Cardiac septum (tissue), 1 donor: Measurements from ENCODE around the gene JARID2. TPM values are rescaled to one million over a fixed set of nuclear protein-coding genes. Genes with fewer than 3 reads are reported as not detected.

ENCODE experiments used
- DNase-seq: peaks from one replicate; pipeline ENCODE4 v3.0.0-alpha.2; 2020; ENCODE audit warnings: low spot score
- intact Hi-C: fragments of 100-400 bp; cut with DNase I; formaldehyde crosslinking; loops from one replicate; pipeline ENCODE4 v1.14.0; 2022
- long read RNA-seq: library from polyadenylated mRNA; unstranded; transcript quantifications from one replicate; pipeline ENCODE4 v2.0.0, GENCODE V29; 2021
- total RNA-seq: library from RNA; stranded (reverse); fragmentation: NEBNext Ultra II Directional; extraction: Animal tissue kit (Norgen Biotek cat#: 25700); gene quantifications from one replicate; pipeline ENCODE4 v1.2.1, GENCODE V29; 2021
- donor health status: DM: no; HTN: no; CAD: no.

The JARID2 gene
- 4.5 TPM for total RNA-seq
- long read RNA-seq, partial matches to known transcripts = 0 of 3 reads
- long read RNA-seq, other reads (novel, unspliced or antisense) = 3 of 3 reads

- intact Hi-C loops = loop anchor here (5.0 to 10.0 kb wide), 8 partner anchors 67 to 1033 kb away; no protein-coding TSS in a partner anchor
These were observed at the start of gene JARID2 for GRCh38 chr6:15245361-15246216. Gene JARID2, plus strand, starts transcription at chr6:15246069. Its CDS starts 471 bp downstream, at chr6:15246540.

GRCh38 chr6:15200087-15200486 is 45.8 kb upstream of the JARID2 start:
- intact Hi-C loops = no loop called here
- DNase-seq = no peak

More at GRCh38 chr6:15245361-15246216, at the start of gene JARID2:
- peak; percentile 92 for DNase-seq

- no peak for DNase-seq
- intact Hi-C loops = no loop called here
These were observed 40.5 kb upstream of the JARID2 start for GRCh38 chr6:15205321-15205720.

- no peak for DNase-seq
- intact Hi-C loops = no loop called here
These were observed 39.0 kb upstream of the JARID2 start for GRCh38 chr6:15206887-15207286.

- intact Hi-C loops = no loop called here
- no peak for DNase-seq
These were observed 37.9 kb upstream of the JARID2 start for GRCh38 chr6:15207923-15208322.

DNA sequence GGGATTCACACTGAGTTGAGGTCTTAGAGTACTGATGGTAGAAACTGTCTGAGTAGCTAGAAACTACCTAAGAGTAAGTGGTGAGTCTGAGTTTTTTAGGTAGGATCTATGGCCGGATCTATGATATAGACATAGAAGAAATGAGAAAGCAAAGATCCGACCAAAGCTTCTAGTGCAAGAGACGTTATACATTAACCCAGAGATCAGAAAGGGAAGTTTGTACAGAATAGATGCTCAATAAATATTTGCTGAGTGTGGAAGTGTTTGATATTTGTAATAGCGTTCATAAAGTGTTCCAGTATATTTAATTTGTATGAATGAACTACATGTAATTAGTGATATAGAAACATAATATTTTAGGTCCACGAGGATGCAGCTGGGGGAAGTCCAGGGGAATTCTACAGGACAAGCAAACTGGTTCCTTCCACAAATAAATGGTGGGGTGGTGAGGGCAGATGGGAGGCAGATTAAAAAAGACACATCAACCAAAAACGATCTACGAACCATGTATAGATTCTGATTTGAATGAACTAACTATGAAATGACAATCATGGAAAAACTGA is 31.9 kb upstream of the JARID2 start:
- intact Hi-C loops = no loop called here
- no peak for DNase-seq

- DNase-seq = no peak
- intact Hi-C loops = no loop called here
These were observed 27.5 kb upstream of the JARID2 start for GRCh38 chr6:15218401-15218800.

- no peak for DNase-seq
- intact Hi-C loops = no loop called here
These were observed 25.8 kb upstream of the JARID2 start for GRCh38 chr6:15220062-15220461.

DNA sequence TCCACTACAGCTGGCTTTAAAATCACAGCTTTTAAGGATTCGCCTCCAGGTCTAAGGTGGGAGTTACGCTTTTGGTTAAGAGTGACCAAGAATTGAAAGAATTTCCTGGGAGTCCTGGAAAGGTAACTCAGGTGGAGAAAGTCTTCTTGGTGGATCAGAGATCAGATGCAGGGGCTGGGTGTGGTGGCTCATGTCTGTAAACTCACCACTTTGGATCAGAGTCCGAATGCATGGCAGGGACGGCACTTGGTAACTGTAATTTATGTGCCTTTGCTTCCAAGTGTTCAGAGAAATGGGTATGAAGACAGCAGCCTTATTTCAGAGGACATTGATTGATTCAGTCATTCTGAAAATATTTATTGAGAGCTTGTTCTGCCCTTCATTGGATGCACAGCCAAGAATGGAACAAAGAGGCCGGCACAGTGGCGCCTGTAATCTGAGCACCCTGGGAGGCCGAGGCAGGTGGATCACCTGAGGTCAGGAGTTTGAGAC is 18.0 kb upstream of the JARID2 start:
- intact Hi-C loops = no loop called here
- no peak for DNase-seq

GRCh38 chr6:15230827-15231226 is 15.0 kb upstream of the JARID2 start:
- DNase-seq = no peak
- intact Hi-C loops = no loop called here

- no peak for DNase-seq
- intact Hi-C loops = no loop called here
These were observed 12.9 kb upstream of the JARID2 start for GRCh38 chr6:15232836-15233510.

- no peak for DNase-seq
- intact Hi-C loops = no loop called here
These were observed 11.7 kb upstream of the JARID2 start for GRCh38 chr6:15234068-15234758.

DNA sequence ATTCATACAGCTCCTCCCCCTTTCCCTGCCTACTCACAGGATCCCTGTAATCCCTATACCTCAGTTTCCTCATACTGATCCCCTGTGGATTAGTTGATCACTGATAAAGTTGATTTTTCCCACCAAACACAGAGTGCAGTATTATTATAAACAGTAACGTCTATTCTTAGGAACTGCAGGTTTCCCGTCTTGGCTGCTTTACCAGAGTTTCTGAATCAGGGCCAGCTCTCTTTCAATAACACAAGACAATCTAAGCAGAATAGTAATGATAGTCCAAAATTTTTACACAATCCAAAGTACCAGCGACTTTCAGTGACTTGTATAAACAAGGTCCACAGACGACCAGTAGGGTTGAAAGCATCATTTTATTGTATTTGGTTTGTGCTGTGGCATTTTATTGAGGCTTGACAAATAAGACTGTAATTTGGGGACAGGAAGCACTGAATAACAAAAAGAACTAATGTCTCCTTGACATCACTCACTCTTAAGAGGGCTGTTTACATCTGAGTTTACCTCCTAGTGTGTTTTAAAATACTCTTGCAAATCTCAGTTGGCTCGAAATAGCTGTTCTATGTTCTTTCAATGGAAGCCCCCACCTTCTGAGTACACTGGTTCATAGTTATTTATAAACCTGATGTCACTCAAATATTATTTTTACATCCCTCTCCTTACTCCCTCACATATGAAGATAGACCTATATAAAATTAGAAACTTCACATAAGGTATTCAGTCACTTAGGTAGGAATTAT is 6.1 kb upstream of the JARID2 start:
- intact Hi-C loops = loop anchor here (5.0 to 10.0 kb wide), 3 partner anchors 202 to 605 kb away; no protein-coding TSS in a partner anchor
- no peak for DNase-seq

- intact Hi-C loops = loop anchor here (5.0 to 10.0 kb wide), 3 partner anchors 205 to 608 kb away; no protein-coding TSS in a partner anchor
- DNase-seq = no peak
These were observed 3.4 kb upstream of the JARID2 start for GRCh38 chr6:15242503-15242902.

GRCh38 chr6:15242937-15243614 is 2.8 kb upstream of the JARID2 start:
- intact Hi-C loops = loop anchor here (5.0 to 10.0 kb wide), 3 partner anchors 206 to 608 kb away; no protein-coding TSS in a partner anchor
- DNase-seq = peak; percentile 64

DNA sequence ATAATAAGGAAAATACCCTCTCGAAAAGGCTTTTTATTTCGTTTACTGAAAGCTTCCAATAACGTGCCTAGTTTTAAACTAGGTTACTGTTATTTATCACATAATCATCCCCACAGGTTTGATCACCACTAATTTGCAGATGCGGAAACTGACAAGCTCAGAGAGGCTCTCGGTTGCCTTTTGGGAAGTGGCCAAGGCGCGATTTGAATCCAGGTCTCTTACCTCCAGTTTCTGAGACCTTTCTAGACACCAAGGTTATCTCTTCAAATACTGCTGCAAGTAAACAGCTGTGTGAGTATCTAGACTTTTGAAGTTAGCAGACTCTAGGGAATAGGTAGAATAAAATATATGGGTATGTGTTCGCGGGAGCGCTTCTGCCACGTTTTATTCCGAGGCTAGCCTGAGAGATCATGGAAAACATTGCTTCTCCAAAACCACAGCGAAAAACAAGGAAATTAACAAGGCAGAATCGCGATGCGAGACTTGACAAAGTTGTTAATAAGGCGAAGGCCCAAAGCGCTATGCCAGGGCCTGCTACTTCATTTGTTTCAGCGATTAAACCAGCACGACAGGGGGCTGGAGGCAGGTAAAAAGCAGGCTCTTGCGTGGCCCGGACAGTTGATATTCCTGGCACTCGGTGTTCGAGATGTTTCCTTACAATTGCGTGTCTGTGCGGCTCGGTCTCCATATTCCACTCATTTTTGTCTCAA is 1.8 kb upstream of the JARID2 start:
- peak; percentile 17 for DNase-seq
- intact Hi-C loops = loop anchor here (5.0 to 10.0 kb wide), 3 partner anchors 207 to 609 kb away; no protein-coding TSS in a partner anchor

- peak; percentile 99 for DNase-seq
- intact Hi-C loops = loop anchor here (5.0 to 10.0 kb wide), 9 partner anchors 68 to 1032 kb away; no protein-coding TSS in a partner anchor
These were observed 1.1 kb upstream of the JARID2 start for GRCh38 chr6:15244620-15245360.
